IPS-18c (cell line): Measurements from ENCODE around the gene HORMAD2.
"Not testable (repeated sequence)": the region's sequence is repeated elsewhere in the genome, so short reads cannot be mapped to it uniquely, and the experiment has no call there.

Experiments
- H3K4me3 ChIP-seq: 2 replicates; pipeline ENCODE4 v1.7.0; 2013; ENCODE audit warnings: low read depth, mild to moderate bottlenecking, low read length, moderate library complexity; ENCODE audit not compliant: insufficient read depth
- H3K9me3 ChIP-seq: one replicate; pipeline ENCODE4 v1.6.1; 2013; ENCODE audit warnings: mild to moderate bottlenecking, low read length, moderate library complexity; ENCODE audit not compliant: control insufficient read depth, insufficient read depth

The HORMAD2 gene

GRCh38 chr22:30047364-30047738 is 32.9 kb upstream of the HORMAD2 start:
- H3K4me3 ChIP-seq: no peak overlapping the region
- no peaks in the 10 kb centered on the region for H3K9me3 ChIP-seq

GRCh38 chr22:30048681-30049080 is 31.6 kb upstream of the HORMAD2 start:
- no peaks in the 10 kb centered on the region for H3K9me3 ChIP-seq
- no peak overlapping the region for H3K4me3 ChIP-seq

- Histone ChIP-seq H3K9me3 (peaks cover 5% of the 10 kb centered on the region), H3K4me3 (no peak overlapping the region)
Observed at GRCh38 chr22:30054067-30054763, 26.0 kb upstream of the HORMAD2 start.

GRCh38 chr22:30054764-30055069 is 25.5 kb upstream of the HORMAD2 start:
- H3K9me3 ChIP-seq: peaks cover 5% of the 10 kb centered on the region
- no peak overlapping the region for H3K4me3 ChIP-seq

GRCh38 chr22:30056015-30056414 is 24.2 kb upstream of the HORMAD2 start:
- peaks cover 5% of the 10 kb centered on the region for H3K9me3 ChIP-seq
- H3K4me3 ChIP-seq: no peak overlapping the region

- H3K9me3 ChIP-seq: peaks cover 5% of the 10 kb centered on the region
- H3K4me3 ChIP-seq: no peak overlapping the region
Observed at GRCh38 chr22:30057375-30057774, 22.9 kb upstream of the HORMAD2 start.

- H3K4me3 ChIP-seq, H3K9me3 ChIP-seq: not testable (repeated sequence)
Observed at GRCh38 chr22:30059346-30060020, 20.8 kb upstream of the HORMAD2 start.

- H3K9me3 ChIP-seq, H3K4me3 ChIP-seq: not testable (repeated sequence)
Observed at GRCh38 chr22:30061094-30061493, 19.2 kb upstream of the HORMAD2 start.

- H3K9me3 ChIP-seq: peaks cover 3% of the 10 kb centered on the region
- H3K4me3 ChIP-seq: no peak overlapping the region
Observed at GRCh38 chr22:30062259-30062658, 18.0 kb upstream of the HORMAD2 start.

GRCh38 chr22:30062950-30063349 is 17.3 kb upstream of the HORMAD2 start:
- H3K4me3 ChIP-seq: no peak overlapping the region
- H3K9me3 ChIP-seq: peaks cover 2% of the 10 kb centered on the region

- Histone ChIP-seq H3K9me3 (peaks cover 2% of the 10 kb centered on the region), H3K4me3 (no peak overlapping the region)
Observed at GRCh38 chr22:30064172-30064571, 16.1 kb upstream of the HORMAD2 start.

GRCh38 chr22:30073743-30074142 is 6.5 kb upstream of the HORMAD2 start:
- Histone ChIP-seq H3K9me3 (no peaks in the 10 kb centered on the region), H3K4me3 (no peak overlapping the region)

GRCh38 chr22:30074147-30074546 is 6.1 kb upstream of the HORMAD2 start:
- no peaks in the 10 kb centered on the region for H3K9me3 ChIP-seq
- no peak overlapping the region for H3K4me3 ChIP-seq

- H3K4me3 ChIP-seq: no peak overlapping the region
- no peaks in the 10 kb centered on the region for H3K9me3 ChIP-seq
Observed at GRCh38 chr22:30074994-30075393, 5.3 kb upstream of the HORMAD2 start.

- Histone ChIP-seq H3K9me3 (no peaks in the 10 kb centered on the region), H3K4me3 (no peak overlapping the region)
Observed at GRCh38 chr22:30077279-30077880, 2.9 kb upstream of the HORMAD2 start.

- H3K4me3 ChIP-seq: no peak overlapping the region
- no peaks in the 10 kb centered on the region for H3K9me3 ChIP-seq
Observed at GRCh38 chr22:30078320-30079311, 1.6 kb upstream of the HORMAD2 start.

- H3K4me3 ChIP-seq: no peak overlapping the region; the same call in 1 of the 2 replicates
Observed at GRCh38 chr22:30080805-30081204, 541 bp downstream of the HORMAD2 start.

More at GRCh38 chr22:30080805-30081204, 541 bp downstream of the HORMAD2 start:
- H3K9me3 ChIP-seq: no peaks in the 10 kb centered on the region
